ENCODE data around the gene SCT.

- TF ChIP-seq POLR2A (IDR thresholded peaks at IDR 0.05), result no peak
- TF ChIP-seq, protein P1, sequence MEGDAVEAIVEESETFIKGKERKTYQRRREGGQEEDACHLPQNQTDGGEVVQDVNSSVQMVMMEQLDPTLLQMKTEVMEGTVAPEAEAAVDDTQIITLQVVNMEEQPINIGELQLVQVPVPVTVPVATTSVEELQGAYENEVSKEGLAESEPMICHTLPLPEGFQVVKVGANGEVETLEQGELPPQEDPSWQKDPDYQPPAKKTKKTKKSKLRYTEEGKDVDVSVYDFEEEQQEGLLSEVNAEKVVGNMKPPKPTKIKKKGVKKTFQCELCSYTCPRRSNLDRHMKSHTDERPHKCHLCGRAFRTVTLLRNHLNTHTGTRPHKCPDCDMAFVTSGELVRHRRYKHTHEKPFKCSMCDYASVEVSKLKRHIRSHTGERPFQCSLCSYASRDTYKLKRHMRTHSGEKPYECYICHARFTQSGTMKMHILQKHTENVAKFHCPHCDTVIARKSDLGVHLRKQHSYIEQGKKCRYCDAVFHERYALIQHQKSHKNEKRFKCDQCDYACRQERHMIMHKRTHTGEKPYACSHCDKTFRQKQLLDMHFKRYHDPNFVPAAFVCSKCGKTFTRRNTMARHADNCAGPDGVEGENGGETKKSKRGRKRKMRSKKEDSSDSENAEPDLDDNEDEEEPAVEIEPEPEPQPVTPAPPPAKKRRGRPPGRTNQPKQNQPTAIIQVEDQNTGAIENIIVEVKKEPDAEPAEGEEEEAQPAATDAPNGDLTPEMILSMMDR (IDR thresholded peaks at IDR 0.05 in 8 of 11, conservative IDR thresholded peaks at IDR 0.05 in 3 of 11), result no peak
Observed at GRCh38 chr11:598005-598680, 28.8 kb downstream of the SCT start.
